T-cell (primary cell): Measurements from ENCODE around the gene USP2. TPM values are rescaled to one million over a fixed set of nuclear protein-coding genes. Genes with fewer than 3 reads are reported as not detected.
"Not testable (repeated sequence)": the region's sequence is repeated elsewhere in the genome, so short reads cannot be mapped to it uniquely, and the experiment has no call there.

Experiments
- ATAC-seq, 4 experiments: fragments of 200-7000 bp in 3 of 4; fragments of 150-1000 bp in 1 of 4; cut with Tn5 transposase; replicated peaks in 1 of 4; 1 replicate in 3 of 4; 2 replicates in 1 of 4; pipeline ENCODE4 v1.10.0; 2021; ENCODE audit warnings: moderate library complexity in 3 of 4, mild to moderate bottlenecking in 2 of 4, moderate number of reproducible peaks in 1 of 4
- CTCF ChIA-PET, 2 donors: fragments of 300-600 bp; sonication (Branson Sonifier 250); formaldehyde crosslinking; loops; one replicate each; lab custom pipeline; 2022; ENCODE audit warnings: antibody characterized with exemption in 2 of 2; lab: Charles Lee
- POLR2A ChIA-PET, 2 donors: fragments of 300-600 bp; sonication (Branson Sonifier 250); formaldehyde crosslinking; loops; one replicate each; lab custom pipeline; 2022; ENCODE audit warnings: antibody characterized with exemption in 2 of 2; lab: Charles Lee
- DNase-seq, 35 experiments: peaks; one replicate each; pipeline versions ENCODE4 v3.0.0 to v3.0.0-alpha.2; 2013 to 2023
- H3K27ac ChIP-seq: one replicate; pipeline ENCODE4 v1.5.1; 2013; ENCODE audit warnings: low read length
- H3K27me3 ChIP-seq, 2 experiments: replicated peaks in 1 of 2; 1 replicate in 1 of 2; 2 replicates in 1 of 2; pipeline versions ENCODE4 v1.6.1 to v1.7.0; 2013; ENCODE audit warnings: low read length in 1 of 2, mixed read lengths in 1 of 2; ENCODE audit not compliant: control insufficient read depth in 2 of 2, insufficient read depth in 2 of 2; ENCODE audit errors: extremely low read depth in 1 of 2
- H3K36me3 ChIP-seq, 2 donors: 1 replicate in 1 of 2; 2 replicates in 1 of 2; pipeline versions ENCODE4 v1.6.1 to v1.7.0; 2013; ENCODE audit warnings: low read length in 1 of 2; ENCODE audit not compliant: control insufficient read depth in 2 of 2, insufficient read depth in 1 of 2; ENCODE audit errors: extremely low read depth in 1 of 2
- H3K4me1 ChIP-seq, 2 experiments: 1 replicate in 1 of 2; 2 replicates in 1 of 2; pipeline versions ENCODE4 v1.6.1 to v1.7.0; 2013; ENCODE audit warnings: low read length in 2 of 2, mixed read lengths in 1 of 2; ENCODE audit not compliant: insufficient read depth in 2 of 2, control insufficient read depth in 1 of 2; ENCODE audit errors: extremely low read depth in 1 of 2
- H3K4me3 ChIP-seq, 2 donors: 1 replicate in 1 of 2; 2 replicates in 1 of 2; pipeline versions ENCODE4 v1.5.1 to v1.7.0; 2013; ENCODE audit warnings: mild to moderate bottlenecking in 2 of 2, low read length in 1 of 2, moderate library complexity in 1 of 2; ENCODE audit not compliant: control insufficient read depth in 1 of 2; ENCODE audit errors: extremely low read depth in 1 of 2
- H3K9me3 ChIP-seq: 2 replicates; pipeline ENCODE4 v1.7.0; 2013
- H3K27ac Mint-ChIP-seq, 2 donors: one replicate each; pipeline ENCODE4 v1.8.0; 2020 to 2021; ENCODE audit warnings: mild to moderate bottlenecking in 2 of 2, mixed read lengths in 2 of 2
- H3K27me3 Mint-ChIP-seq, 2 donors: one replicate each; pipeline ENCODE4 v1.8.0; 2021 to 2022; ENCODE audit warnings: mixed read lengths in 2 of 2
- H3K36me3 Mint-ChIP-seq: one replicate; pipeline ENCODE4 v1.8.0; 2021; ENCODE audit warnings: mixed read lengths
- H3K4me1 Mint-ChIP-seq, 3 donors: one replicate each; pipeline ENCODE4 v1.8.0; 2020 to 2022; ENCODE audit warnings: mixed read lengths in 3 of 3, mild to moderate bottlenecking in 1 of 3
- H3K4me3 Mint-ChIP-seq, 3 donors: one replicate each; pipeline ENCODE4 v1.8.0; 2020 to 2022; ENCODE audit warnings: mild to moderate bottlenecking in 3 of 3, mixed read lengths in 3 of 3, moderate library complexity in 3 of 3
- H3K9me3 Mint-ChIP-seq, 3 donors: one replicate each; pipeline ENCODE4 v1.8.0; 2020 to 2022; ENCODE audit warnings: mixed read lengths in 3 of 3
- WGBS: methylation state at CpG from one replicate; pipeline ENCODE4 v1.1.5; 2013; ENCODE audit warnings: missing lambda C conversion rate; ENCODE audit not compliant: insufficient coverage; 5-methylcytosine and 5-hydroxymethylcytosine counted together
- total RNA-seq, 35 experiments: library from RNA in 6 of 35; stranded (reverse) in 6 of 35; fragments of 120-200 nt in 1 of 35; gene quantifications; one replicate each; pipeline versions ENCODE4 v1.2.1 to v1.2.4 and lab custom pipeline; 2013 to 2026

The USP2 gene
- total RNA-seq, 5 donors from 2014 or later (not counting 1 experiment from before 2014, with no cell fraction given), result 0.13 to 3.2 (median 0.44) TPM

- H3K27ac ChIP-seq, H3K27me3 Mint-ChIP-seq, DNase-seq, H3K27me3 ChIP-seq, POLR2A ChIA-PET, H3K4me3 Mint-ChIP-seq, H3K4me1 ChIP-seq, H3K27ac Mint-ChIP-seq, H3K4me3 ChIP-seq, ATAC-seq, H3K36me3 ChIP-seq, H3K36me3 Mint-ChIP-seq, H3K4me1 Mint-ChIP-seq, H3K9me3 ChIP-seq: not testable (repeated sequence)
- WGBS, result 100% methylated on average over 2 of the region's 6 CpGs
- H3K9me3 Mint-ChIP-seq, result peaks cover 0 to 16% (median 4%) of the 10 kb centered on the region in 3 donors
- CTCF ChIA-PET, result interaction anchor here in 1 of 2 donors (0.7 kb wide), 1 partner anchor 759 kb away, joined by 5 read pairs; no protein-coding TSS in a partner anchor
Measured at GRCh38 chr11:119405448-119405847, 24.0 kb upstream of the USP2 start.

GRCh38 chr11:119404872-119405271 lies 23.4 kb upstream of the USP2 start:
- CTCF ChIA-PET, result no interaction called here
- Histone ChIP-seq H3K4me1 (no peaks in the 10 kb centered on the region), H3K4me3 (no peak overlapping the region), H3K27ac (no peak overlapping the region), H3K36me3 (no peaks in the 10 kb centered on the region), H3K27me3 (peaks cover 0 to 4% of the 10 kb centered on the region in 2 experiments), H3K9me3 (no peaks in the 10 kb centered on the region)
- Mint-ChIP-seq H3K9me3 (peaks cover 0 to 20% (median 6%) of the 10 kb centered on the region in 3 donors), H3K27me3 (peaks cover 5% of the 10 kb centered on the region in 2 donors), H3K27ac (no peak overlapping the region), H3K4me1 (no peaks in the 10 kb centered on the region), H3K4me3 (no peak overlapping the region), H3K36me3 (peaks cover 6% of the 10 kb centered on the region)
- ATAC-seq (no peak), DNase-seq (no peak)
- POLR2A ChIA-PET, result no interaction called here
- WGBS, result no CpG with 5 or more reads among the region's 2 CpGs

- peaks cover 6% of the 10 kb centered on the region for H3K36me3 Mint-ChIP-seq
- H3K36me3 ChIP-seq, result no peaks in the 10 kb centered on the region
- ChIA-PET CTCF (no interaction called here), POLR2A (interaction anchor here in 1 of 2 donors (0.7 kb wide), 1 partner anchor 1461 kb away, joined by 9 read pairs; no protein-coding TSS in a partner anchor)
- no peaks in the 10 kb centered on the region for H3K4me1 ChIP-seq
- H3K27ac ChIP-seq, result no peak overlapping the region
- no peak overlapping the region for H3K27ac Mint-ChIP-seq
- 54% methylated on average over 2 of the region's 5 CpGs for WGBS
- H3K9me3 ChIP-seq, result no peaks in the 10 kb centered on the region
- peaks cover 13 to 15% of the 10 kb centered on the region in 2 donors for H3K27me3 Mint-ChIP-seq
- no peaks in the 10 kb centered on the region for H3K4me1 Mint-ChIP-seq
- H3K4me3 ChIP-seq, result no peak overlapping the region
- no peak for DNase-seq
- peaks cover 0 to 6% of the 10 kb centered on the region in 2 experiments for H3K27me3 ChIP-seq
- H3K9me3 Mint-ChIP-seq, result peaks cover 10 to 36% (median 19%) of the 10 kb centered on the region in 3 donors
- H3K4me3 Mint-ChIP-seq, result no peak overlapping the region
- ATAC-seq, result no peak
Measured at GRCh38 chr11:119403021-119403420, 21.5 kb upstream of the USP2 start.

- ATAC-seq (no peak), DNase-seq (no peak)
- Histone ChIP-seq H3K27me3 (peaks cover 0 to 6% of the 10 kb centered on the region in 2 experiments), H3K36me3 (no peaks in the 10 kb centered on the region), H3K9me3 (no peaks in the 10 kb centered on the region), H3K27ac (no peak overlapping the region), H3K4me3 (no peak overlapping the region), H3K4me1 (no peaks in the 10 kb centered on the region)
- H3K27ac Mint-ChIP-seq, result no peak overlapping the region
- H3K4me1 Mint-ChIP-seq, result no peaks in the 10 kb centered on the region
- H3K4me3 Mint-ChIP-seq, result no peak overlapping the region
- POLR2A ChIA-PET, result no interaction called here
- WGBS, result 78% methylated on average over 6 of the region's 8 CpGs
- peaks cover 17% of the 10 kb centered on the region in 2 donors for H3K27me3 Mint-ChIP-seq
- CTCF ChIA-PET, result no interaction called here
- H3K36me3 Mint-ChIP-seq, result peaks cover 6% of the 10 kb centered on the region
- peaks cover 15 to 41% (median 25%) of the 10 kb centered on the region in 3 donors for H3K9me3 Mint-ChIP-seq
Measured at GRCh38 chr11:119402470-119402869, 21.0 kb upstream of the USP2 start.

GRCh38 chr11:119400860-119401259 lies 19.4 kb upstream of the USP2 start:
- ATAC-seq, result no peak
- no peaks in the 10 kb centered on the region for H3K36me3 ChIP-seq
- peaks cover 6% of the 10 kb centered on the region for H3K36me3 Mint-ChIP-seq
- H3K27ac Mint-ChIP-seq, result no peak overlapping the region
- ChIA-PET POLR2A (no interaction called here), CTCF (interaction anchor here in 1 of 2 donors (0.5 kb wide), 1 partner anchor 45 kb away, joined by 5 read pairs; no protein-coding TSS in a partner anchor)
- H3K4me3 Mint-ChIP-seq, result no peak overlapping the region
- peaks cover 20 to 21% of the 10 kb centered on the region in 2 donors for H3K27me3 Mint-ChIP-seq
- no peaks in the 10 kb centered on the region for H3K9me3 ChIP-seq
- no peaks in the 10 kb centered on the region for H3K4me1 Mint-ChIP-seq
- DNase-seq, result no peak
- no peaks in the 10 kb centered on the region for H3K4me1 ChIP-seq
- peaks cover 0 to 16% of the 10 kb centered on the region in 2 experiments for H3K27me3 ChIP-seq
- peaks cover 15 to 41% (median 27%) of the 10 kb centered on the region in 3 donors for H3K9me3 Mint-ChIP-seq
- H3K4me3 ChIP-seq, result no peak overlapping the region
- no peak overlapping the region for H3K27ac ChIP-seq

DNA sequence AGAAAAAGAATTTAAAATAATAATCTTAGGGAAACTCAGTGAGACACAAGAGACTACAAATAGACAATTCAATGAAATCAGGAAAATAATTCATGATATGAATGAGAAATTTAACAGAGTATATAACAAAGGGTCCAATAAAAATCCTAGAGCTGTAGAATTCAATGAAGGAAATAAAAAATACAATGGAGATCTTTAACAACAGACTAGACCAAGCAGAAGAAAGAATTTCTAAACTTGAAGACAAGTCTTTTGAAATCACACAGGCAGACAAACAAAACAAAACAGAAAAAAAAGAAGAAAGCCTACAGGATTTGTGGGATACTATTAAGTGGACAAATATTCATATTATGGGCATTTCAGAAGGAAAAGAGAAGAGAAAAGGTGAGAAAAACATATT lies 16.2 kb upstream of the USP2 start:
- Histone ChIP-seq H3K4me3 (no peak overlapping the region), H3K4me1 (no peaks in the 10 kb centered on the region), H3K27ac (no peak overlapping the region), H3K9me3 (no peaks in the 10 kb centered on the region), H3K27me3 (peaks cover 2 to 27% of the 10 kb centered on the region in 2 experiments), H3K36me3 (no peaks in the 10 kb centered on the region)
- Mint-ChIP-seq H3K4me1 (no peaks in the 10 kb centered on the region), H3K9me3 (peaks cover 15 to 41% (median 27%) of the 10 kb centered on the region in 3 donors), H3K27ac (no peak overlapping the region), H3K36me3 (peaks cover 6% of the 10 kb centered on the region), H3K4me3 (no peak overlapping the region), H3K27me3 (peaks cover 32 to 35% of the 10 kb centered on the region in 2 donors)
- ATAC-seq, result no peak
- ChIA-PET POLR2A (no interaction called here), CTCF (no interaction called here)
- no peak for DNase-seq
